NCI-H1105 treated with DMSO at 0.1 percent for 48 hours (cell line): ENCODE results near the gene USO1.
A peak's percentile ranks its signal among the peaks of the same experiment; 100 is the strongest.
"Not testable (repeated sequence)": the region's sequence is repeated elsewhere in the genome, so short reads cannot be mapped to it uniquely, and the experiment has no call there.

Experiments
- DNase-seq: peaks from one replicate; lab custom pipeline; 2025; lab: John Stamatoyannopoulos, UW

Gene USO1

DNA sequence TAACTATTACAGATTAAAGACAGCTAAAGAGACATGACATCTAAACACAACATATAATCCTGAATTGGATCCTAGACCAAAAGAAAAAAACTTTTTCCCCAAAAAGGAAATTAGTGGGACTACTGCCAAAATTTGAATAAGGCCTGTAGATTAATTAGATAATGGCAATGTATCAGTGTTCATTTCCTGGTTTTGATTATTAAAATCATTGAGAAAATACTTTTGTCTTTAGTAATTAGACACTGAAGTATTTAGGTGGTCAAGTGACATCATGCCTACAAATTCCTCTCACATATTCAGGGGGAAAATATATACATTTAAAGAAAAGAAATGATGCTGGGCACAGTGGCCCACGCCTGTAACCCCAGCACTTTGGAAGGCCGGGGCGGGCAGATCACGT is 10.4 kb upstream of the USO1 start:
- DNase-seq = no peak

DNA sequence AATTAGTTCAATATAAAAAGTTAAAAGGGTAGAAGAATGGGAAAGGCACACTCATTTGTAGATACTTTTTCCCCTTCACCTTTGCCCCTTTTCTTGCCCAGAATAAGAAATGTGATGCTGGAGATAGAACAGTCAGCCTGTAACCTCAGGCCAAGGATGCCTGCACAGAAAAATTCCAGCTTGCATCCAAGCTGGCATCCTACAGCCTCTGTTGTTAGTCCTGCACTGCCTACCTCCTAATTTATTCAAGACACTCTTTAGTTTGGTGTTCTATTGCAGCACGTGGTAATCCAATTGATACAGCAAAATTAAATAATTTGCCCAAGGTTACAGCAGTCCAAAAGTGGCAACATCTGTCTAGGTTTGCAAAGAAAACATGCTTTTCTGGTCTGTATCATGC is 9.7 kb upstream of the USO1 start:
- no peak for DNase-seq

DNA sequence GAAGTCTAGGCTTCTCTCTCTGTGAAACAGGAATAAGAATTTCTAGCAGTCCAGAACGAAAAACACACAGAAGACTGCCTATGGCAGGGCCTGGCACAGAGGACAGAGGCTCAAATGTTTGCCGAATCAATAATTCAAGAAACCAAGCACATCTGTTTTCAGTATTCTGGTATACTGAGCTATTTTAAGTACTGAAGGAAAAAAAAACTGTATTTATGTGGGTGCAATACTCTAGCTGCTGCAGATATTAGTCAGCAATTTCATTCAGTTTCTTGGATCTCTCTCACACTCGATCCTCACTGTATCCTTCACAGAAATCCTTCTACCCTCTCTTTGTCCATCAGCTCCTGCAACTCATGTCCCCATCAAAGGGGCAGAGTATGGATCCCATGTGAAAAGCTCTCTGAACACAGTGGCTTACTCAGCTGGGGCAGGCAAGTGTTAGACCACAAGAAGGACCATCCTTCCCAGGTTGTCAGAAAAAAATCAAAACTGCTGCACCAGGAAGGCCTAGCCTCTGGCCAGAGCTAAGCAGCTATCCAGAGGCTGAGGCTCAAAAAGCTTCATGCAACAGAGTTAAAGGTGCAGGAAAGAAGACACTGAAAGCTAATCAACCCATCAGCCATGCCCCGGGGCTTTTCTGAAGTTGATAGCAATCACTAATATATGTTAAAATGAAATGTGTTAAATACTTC is 9.1 kb upstream of the USO1 start:
- DNase-seq = no peak

DNA sequence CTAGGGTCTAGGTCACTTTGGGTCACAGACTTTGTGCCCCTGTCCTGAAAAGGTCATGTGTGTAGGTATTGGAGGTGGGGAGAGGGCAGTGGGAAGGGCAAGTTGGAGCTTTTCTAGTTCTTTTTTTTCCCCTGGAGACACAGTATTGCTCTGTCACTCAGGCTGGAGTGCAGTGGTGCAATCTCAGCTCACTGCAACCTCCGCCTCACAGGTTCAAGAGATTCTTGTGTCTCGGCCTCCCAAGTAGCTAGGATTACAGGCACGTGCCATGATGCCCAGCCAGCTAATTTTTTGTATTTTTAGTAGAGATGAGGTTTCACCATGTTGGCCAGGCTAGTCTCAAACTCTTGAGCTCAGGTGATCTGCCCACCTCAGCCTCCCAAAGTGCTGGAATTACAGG is 8.3 kb upstream of the USO1 start:
- DNase-seq = not testable (repeated sequence)

DNA sequence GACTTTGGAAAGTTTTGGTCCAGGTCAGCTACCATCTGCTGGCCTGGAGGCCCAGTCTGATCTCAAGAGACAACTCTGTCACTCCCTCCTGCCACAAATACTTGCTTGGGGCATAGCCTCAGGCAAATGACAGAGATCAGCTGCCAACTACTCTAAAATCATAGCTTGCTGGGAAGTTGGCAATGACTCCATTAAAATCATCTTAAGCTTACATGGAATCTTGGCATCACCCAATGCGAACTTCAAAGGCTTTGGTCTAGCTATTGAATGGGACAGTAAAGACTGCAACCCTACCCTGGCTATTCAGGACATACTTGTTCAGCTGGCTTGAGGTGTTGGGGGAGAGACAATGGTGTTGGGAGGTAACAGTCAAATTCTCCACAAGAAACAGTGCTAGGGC is 7.0 kb upstream of the USO1 start:
- no peak for DNase-seq

DNA sequence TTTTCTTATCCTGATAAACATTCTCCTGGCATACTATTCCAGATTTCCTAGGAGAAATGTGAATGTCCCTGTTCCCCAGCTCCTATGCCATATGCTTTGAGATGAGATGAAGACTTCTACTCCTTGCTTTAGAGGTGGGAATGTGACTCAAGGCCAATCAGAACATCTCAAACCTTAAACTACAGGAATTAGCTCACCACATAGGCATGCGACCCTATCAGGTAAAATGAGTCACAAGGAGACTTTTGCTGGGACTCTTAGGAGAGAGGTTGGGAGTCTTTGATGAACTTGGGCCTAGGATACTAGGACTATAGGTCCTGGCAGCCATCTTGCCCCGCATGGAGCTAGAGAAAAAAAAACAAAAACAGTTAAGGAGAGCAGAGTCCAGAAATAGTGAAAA is 5.8 kb upstream of the USO1 start:
- no peak for DNase-seq

DNA sequence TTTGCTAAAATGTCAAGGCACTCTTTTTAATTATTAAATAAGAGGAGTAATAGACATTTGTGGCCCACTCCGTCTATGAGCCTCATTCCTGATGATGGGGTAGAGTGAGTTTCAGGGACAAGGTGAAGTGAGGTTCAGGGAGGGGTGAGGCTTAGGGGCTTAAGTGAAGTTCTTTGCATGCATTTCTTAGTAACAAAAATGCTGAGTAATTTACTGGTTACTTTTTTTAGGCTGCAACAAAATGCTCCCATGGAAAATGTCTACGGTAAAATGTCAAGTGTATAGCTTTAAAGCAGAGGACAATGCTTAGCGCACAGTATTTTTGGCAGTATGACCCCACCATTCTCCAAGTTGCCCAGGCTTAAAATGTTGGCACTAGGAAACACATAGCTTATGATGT is 2.0 kb upstream of the USO1 start:
- DNase-seq = no peak

DNA sequence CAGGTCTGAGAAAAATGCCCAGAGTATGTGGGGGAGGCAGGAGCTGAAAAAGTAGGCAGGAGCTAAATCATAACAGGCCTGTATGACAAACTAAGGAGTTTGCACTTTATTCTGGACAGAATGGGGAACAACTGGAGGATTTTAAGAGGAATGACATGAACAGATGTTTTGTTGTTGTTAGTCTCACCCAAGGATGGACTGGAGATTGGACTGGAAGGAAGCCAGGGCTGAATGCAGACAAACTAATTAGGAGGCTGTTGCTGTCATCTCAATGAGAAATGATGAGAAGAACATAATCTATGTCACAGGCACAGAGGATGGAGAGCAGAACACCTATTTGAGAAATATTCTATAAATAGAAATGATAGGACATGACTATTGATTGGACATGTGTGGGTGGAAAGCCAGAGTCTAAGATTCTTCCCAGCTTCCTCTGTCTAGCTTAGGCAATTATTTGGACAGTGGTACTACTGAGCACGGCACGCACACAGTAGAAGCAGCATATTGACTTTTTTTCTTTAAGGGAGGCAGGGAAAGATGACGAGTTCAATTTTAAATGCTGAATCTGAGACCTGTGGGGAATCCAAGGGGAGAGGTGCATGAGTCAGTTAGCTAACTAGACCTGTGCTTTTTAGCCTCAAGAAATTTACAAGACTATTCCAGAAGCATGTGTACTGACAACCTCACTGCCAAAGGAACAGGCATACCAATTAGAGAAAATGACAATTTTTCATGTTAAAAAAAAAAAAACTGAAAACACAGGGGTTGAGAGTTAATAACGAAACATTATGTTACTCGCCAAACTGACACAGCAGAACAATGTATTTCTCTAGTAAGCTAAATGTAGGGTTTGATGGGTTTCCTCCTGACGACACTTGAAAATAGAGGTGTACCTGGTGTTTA is 963 bp upstream of the USO1 start:
- DNase-seq = peak; percentile 19

DNA sequence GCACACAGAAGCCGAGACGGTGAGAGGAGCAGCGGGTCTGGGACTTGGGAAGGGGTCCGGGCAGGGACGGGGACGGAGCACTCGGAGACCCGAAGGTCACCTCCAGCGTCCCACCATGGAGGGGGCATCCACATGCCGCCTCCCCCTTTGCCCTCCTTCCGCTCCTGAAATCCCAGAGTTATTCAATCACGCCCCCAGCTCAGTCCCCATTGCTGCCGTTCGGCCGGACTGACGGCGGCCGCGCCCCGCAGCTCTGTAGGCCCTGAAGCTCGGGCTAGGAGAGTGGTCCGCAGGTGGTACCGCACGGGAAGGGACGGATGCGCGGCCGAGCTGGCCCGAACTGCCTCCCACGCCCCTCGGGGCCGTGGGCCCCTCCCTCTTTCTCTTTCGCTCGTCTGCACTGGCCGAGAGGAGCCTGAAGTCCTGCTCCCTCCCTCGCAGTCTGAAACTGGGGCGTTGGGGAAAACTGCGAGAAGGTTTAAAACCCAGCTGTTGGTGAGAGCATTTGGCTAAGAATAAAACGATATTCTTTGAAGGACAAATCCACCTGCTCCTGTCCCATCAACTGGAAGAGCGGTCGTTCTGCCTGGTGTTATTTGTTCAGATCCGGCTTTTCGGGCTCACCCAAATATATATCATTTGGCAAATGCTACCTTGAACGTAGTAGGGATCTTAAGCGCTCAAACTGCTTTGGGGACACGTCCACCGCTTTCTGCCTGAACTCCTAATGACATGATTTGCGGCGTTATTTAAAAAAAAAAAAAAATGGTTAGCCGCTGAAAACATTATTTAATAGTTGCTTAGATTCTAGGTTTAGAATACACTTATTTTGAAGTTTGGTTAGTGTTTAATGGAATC is 719 bp downstream of the USO1 start:
- DNase-seq = peak; percentile 36

DNA sequence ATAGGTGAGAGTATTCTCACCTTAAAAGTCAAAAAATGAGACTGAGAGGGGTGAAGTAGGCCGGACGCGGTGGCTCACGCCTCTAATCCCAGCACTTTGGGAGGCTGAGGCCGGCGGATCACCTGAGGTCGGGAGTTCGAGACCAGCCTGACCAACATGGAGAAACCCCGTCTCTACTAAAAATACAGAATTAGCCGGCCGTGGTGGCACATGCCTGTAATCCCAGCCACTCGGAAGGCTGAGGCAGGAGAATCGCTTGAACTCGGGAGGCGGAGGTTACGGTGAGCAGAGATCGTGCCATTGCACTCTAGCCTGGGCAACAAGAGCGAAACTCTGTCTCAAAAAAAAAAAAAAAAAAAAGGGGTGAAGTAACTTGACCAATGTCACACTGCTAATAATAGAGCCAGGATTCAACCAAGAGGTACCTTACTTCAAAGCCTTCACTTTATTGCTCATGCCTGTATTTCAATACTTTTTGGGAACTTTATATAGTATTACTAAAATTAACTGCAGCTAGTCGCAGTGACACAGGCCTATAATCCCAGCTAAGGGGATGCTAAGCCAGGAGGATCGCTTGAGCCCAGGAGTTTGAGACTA is 1.7 kb downstream of the USO1 start:
- not testable (repeated sequence) for DNase-seq

DNA sequence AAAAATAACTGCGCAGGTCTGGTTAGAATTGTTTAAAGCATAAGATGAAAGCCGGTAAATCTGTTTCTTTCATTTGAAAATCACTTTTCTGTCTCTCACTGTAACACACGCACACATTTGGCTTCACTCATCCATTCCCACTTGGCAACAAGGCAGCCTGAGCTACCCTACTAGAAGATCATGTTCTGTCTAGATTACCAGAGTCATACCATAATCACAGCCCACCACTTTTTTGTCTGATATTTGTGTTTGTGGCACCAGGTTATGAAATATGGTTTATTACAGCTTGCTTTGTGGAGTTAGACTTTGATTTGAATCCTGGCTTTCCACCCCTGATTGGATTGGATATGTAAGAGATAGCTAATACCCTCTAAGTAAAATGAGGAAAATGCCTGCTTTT is 2.2 kb downstream of the USO1 start:
- no peak for DNase-seq

DNA sequence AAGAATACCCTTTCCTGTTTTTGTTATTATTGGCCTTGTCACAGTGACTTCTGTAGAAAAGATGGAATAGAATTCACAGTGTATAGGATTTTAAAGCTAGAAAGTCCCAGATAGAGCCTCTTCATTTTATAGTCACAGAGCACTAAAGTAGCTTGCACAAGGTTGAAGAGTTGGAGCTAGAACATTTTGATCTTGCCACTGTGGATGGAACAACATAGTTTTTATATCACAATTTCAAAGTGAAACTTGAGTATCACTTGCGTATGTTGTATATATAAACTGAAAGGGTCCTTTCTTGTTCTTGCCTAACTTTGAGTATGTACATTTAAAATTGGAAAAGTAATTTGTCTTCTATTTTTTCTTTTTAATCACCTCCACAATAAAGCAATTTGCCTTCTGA is 2.7 kb downstream of the USO1 start:
- no peak for DNase-seq

DNA sequence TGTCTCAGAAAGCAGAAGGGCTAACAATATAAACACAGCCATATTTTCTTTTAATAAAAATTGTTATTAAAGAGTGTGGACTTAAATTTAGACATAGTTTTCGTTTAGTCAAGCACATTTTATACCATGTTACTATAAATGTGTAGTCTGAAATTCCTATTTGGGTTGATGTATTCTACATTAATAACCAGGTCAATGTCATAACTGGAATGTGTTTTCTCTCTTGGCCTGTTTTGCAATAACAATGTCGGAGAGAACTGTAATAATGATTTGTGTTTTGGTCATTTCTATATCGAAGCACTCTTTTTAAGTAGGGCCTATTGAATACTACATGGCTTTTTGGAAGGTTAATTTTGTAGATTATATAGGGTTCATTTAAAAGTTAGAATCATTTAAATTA is 5.5 kb downstream of the USO1 start:
- no peak for DNase-seq

DNA sequence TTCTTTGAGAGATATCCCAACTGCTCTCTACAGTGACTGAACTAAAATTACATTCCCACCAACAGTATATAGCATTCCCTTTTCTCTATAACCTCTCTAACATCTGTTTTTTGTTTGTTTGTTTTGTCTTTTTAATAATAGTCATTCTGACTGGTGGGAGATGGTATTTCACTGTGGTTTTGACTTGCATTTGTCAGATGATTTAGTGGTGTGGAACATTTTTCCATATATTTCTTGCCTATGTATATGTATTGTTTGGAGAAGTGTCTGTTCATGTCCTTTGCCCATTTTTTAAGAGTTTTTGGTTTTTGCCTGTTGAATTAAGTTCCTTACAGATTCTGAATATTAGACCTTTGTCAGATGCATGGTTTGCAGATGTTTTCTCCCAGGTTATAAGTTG is 9.0 kb downstream of the USO1 start:
- DNase-seq = no peak

DNA sequence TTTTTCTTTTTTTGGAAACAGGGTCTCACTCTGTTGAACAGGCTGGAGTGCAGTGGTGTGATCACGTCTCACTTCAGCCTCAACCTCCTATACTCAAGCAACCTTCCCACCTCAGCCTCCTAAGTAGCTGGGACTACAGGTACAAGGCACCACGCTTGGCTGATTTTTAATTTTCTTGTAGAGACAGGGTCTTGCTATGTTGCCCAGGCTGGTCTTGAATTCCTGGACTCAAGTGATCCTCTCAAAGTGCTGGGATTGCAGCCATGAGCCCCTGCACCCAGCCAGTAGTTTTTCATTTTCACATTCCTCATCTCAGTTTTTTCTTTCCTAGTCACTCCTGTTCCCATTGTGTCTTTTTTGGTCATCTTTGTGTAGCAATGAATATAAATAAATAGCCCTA is 11.1 kb downstream of the USO1 start:
- DNase-seq = no peak

DNA sequence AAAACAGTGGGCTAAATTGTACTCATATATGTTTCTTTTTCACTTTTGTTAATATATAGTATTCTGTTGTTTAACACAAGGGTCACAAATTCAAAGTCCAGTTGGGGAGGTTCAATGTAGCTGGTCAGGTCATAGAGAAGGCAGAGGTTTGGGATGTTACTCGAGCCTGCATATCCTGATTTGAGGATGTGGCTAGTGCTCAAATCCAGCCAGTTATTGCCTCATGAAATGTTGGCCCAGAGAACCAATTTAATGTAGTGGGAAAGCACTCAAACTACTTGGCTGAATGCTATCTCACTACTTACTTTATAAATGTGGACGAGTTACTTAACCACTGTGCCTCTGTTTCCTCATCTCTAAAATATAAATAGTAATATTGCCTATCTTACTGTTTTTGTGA is 12.5 kb downstream of the USO1 start:
- DNase-seq = no peak

DNA sequence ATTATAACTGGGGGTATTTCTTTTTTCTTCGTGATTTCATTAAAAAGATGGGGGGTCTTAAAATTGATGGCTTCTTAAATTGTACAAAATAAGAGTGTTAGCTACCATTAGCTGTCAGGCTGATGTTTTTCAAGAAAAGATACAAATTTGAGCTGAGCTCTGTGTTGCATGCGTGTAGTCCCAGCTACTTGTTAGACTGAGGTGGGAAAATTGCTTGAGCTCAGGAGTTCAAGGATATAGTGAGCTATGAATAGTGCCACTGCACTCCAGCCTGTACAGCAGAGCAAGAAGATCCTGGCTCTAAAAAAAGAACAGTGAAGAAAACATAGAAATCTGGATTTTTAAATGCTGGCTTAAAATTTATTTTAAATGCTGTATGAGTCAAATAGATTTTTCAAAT is 13.0 kb downstream of the USO1 start:
- no peak for DNase-seq

DNA sequence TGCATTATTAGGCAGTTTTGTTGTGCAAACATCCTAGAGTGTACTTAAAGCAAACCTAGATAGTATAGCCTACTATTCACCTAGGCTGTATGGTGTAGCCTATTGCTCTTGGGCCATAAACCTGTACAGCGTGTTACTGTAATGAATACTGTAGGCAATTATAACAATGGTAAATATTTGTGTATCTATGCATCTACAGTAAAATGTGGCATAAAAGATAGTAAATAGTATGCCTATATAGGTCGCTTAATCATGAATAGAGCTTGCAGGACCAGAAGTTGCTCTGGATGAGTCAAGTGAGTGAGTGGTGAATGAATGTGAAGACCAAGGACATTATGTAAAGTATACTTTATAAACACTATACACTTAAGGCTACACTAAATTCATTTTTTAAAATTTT is 16.6 kb downstream of the USO1 start:
- no peak for DNase-seq

DNA sequence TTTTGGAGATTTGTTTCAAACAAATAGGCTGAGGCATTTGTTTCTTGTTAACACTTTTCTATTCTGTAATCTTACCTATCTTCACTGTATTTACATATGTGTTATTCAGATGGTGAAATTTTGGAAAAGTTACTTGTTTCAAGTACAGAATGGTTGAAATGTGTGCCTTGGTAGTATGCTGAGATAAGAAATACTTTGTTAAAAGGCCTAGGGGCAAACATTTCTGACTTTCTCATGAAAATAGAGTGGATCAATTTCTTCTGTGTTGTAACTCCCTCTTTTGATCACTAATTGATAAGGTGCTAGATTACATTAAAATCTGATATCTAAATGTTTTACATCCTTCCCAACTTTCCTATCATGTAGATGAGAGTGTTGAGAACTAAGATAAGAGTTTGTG is 18.1 kb downstream of the USO1 start:
- no peak for DNase-seq

DNA sequence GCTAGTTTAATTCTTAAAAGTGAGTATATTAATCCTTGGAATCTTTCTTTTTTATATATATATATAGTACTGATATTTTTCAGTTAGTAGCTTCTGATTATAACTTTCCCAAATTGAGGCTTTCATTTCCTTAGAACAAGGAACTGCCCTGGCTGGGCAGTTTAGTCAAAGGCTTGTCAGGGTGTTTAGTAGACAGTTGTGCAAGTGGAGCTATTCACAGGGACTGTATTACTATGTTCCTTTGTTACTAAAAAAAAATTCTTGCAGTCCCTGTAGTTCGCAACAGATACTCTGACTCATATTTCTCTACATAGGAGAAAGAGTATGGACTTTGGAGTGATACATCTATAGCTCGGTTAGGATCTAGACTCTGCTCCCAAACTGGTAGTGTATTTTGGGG is 20.8 kb downstream of the USO1 start:
- DNase-seq = no peak

DNA sequence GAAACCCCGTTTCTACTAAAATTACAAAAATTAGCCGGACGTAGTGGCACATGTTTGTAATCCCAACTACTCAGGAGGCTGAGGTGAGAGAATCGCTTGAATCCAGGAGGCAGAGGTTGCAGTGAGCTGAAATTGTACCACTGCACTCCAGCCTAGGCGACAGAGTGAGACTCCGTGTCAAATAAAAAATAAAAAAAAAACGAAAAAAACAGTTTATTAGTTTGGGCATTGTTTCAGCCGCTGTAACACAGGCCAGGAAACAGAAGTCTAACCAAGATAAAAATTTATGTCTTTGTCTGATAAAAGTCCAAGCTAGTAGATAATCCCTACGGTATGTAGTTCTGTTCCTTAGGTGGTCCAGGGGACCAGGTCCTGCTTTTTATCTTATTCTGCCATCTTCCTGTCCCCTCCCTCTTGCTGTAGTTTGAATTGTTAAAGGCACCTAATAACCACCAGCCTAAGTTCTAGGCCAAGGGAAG is 21.4 kb downstream of the USO1 start:
- DNase-seq = no peak

DNA sequence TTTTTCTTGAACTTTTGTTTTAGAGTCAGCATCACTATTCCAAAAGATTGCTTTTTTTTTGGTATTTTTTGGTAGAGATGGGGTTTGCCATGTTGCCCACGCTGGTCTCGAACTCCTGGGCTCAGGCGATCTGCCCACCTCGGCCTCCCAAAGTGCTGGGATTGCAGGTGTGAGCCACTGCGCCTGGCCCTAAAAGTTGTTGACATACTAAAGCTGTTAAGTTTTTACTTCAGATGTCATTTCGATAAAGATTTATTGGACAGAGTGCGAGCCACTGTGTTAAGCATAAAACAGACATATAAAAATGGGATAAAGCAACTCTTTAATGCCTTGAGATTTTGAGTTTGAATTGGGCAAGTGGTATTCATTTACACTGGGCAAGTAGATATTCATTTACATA is 28.3 kb downstream of the USO1 start:
- no peak for DNase-seq
